ENCODE data around the gene PIGS. TPM values are rescaled to one million over a fixed set of nuclear protein-coding genes. Genes with fewer than 3 reads are reported as not detected.

PIGS gene
- total RNA-seq, 1 experiment from 2014 or later: 64.2 TPM

DNA sequence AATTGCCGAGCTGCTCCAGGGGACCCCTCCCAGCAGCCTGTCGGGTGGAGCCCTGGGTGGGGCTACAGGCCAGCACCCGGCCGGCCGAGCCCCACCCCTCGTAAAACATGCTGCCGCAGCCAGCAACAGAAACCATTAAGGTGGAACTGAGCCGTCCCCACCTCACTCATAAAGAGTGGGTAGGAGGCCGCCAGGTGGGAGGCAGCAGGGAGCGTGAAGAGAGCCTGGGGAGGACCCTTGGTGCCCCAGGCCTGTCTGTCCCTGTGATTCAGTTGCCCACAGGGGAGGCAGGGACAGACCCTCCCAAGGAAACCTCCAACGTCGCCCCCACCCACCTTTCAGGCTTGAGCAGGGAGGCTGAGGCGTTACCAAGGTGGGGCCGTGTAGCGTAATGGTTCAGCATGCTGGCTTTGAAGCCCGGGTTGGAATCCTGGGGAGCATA is 56.7 kb downstream of the PIGS start:
- Histone ChIP-seq H3K9me2 (ENCODE audit: insufficient read depth) (no peaks in the 10 kb centered on the region), H3K4me2 (no peak overlapping the region), H3K4me3 (no peak overlapping the region), H3K36me3 (ENCODE audit: low read depth) (no peaks in the 10 kb centered on the region), H3K4me1 (replicated peaks; ENCODE audit: insufficient read depth) (no peaks in the 10 kb centered on the region; the same call in 1 of the 2 replicates), H2AFZ (no peak overlapping the region), H4K20me1 (ENCODE audit: insufficient read depth) (no peaks in the 10 kb centered on the region), H3K79me2 (ENCODE audit: low read depth) (no peaks in the 10 kb centered on the region), H3K9me3 (ENCODE audit: insufficient read depth, low read depth) (no peaks in the 10 kb centered on the region), H3K27me3 (ENCODE audit: insufficient read depth, low read depth) (peaks cover 55% of the 10 kb centered on the region), H3F3A (ENCODE audit: insufficient read depth, low read depth) (no peaks in the 10 kb centered on the region), H3K27ac (no peak overlapping the region)
- TF ChIP-seq, protein P1, sequence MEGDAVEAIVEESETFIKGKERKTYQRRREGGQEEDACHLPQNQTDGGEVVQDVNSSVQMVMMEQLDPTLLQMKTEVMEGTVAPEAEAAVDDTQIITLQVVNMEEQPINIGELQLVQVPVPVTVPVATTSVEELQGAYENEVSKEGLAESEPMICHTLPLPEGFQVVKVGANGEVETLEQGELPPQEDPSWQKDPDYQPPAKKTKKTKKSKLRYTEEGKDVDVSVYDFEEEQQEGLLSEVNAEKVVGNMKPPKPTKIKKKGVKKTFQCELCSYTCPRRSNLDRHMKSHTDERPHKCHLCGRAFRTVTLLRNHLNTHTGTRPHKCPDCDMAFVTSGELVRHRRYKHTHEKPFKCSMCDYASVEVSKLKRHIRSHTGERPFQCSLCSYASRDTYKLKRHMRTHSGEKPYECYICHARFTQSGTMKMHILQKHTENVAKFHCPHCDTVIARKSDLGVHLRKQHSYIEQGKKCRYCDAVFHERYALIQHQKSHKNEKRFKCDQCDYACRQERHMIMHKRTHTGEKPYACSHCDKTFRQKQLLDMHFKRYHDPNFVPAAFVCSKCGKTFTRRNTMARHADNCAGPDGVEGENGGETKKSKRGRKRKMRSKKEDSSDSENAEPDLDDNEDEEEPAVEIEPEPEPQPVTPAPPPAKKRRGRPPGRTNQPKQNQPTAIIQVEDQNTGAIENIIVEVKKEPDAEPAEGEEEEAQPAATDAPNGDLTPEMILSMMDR (conservative IDR thresholded peaks at IDR 0.05): no peak
- no peak for TF ChIP-seq EZH2 (IDR thresholded peaks at IDR 0.05; ENCODE audit: low read depth)
- ChIA-PET CTCF (no interaction called here), POLR2A (ENCODE audit: unreplicated experiment) (no interaction called here)
- DNase-seq: no peak
- no TSS peak for BruUV-seq (replicated peaks)
- intact Hi-C loops (cut with micrococcal nuclease; ENCODE audit: unreplicated experiment): no loop called here

DNA sequence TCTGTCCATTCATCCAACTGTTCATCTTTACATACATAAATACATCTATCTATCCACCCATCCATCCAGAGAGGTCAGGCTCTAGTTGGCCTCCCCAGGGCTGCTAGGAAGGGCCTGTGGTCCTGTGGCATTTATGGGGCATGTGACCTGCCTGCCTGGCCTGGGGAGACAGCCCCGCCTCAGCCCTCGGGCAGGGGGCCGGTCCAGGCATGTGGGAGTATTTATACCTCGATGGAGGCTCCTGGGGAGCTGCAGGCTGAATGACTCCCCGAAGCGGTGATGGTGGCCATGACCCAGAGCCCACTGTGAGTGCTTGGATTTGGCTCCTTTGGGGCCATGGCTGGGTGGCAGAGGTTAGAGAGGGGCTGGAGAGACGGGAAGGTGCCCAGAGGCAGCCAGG is 57.8 kb downstream of the PIGS start:
- H3K27ac ChIP-seq: no peak overlapping the region
- H3F3A ChIP-seq (ENCODE audit: insufficient read depth, low read depth): no peaks in the 10 kb centered on the region
- no peaks in the 10 kb centered on the region for H3K79me2 ChIP-seq (ENCODE audit: low read depth)
- no peak overlapping the region for H3K4me2 ChIP-seq
- ChIA-PET POLR2A (ENCODE audit: unreplicated experiment) (no interaction called here), CTCF (no interaction called here)
- H3K9me2 ChIP-seq (ENCODE audit: insufficient read depth): no peaks in the 10 kb centered on the region
- H2AFZ ChIP-seq: no peak overlapping the region
- no peaks in the 10 kb centered on the region for H3K9me3 ChIP-seq (ENCODE audit: insufficient read depth, low read depth)
- H4K20me1 ChIP-seq (ENCODE audit: insufficient read depth): no peaks in the 10 kb centered on the region
- TF ChIP-seq, protein P1 (conservative IDR thresholded peaks at IDR 0.05): no peak
- TF ChIP-seq EZH2 (IDR thresholded peaks at IDR 0.05; ENCODE audit: low read depth): no peak
- H3K4me3 ChIP-seq: no peak overlapping the region
- no peaks in the 10 kb centered on the region for H3K36me3 ChIP-seq (ENCODE audit: low read depth)
- no peak for DNase-seq
- H3K27me3 ChIP-seq (ENCODE audit: insufficient read depth, low read depth): peaks cover 63% of the 10 kb centered on the region
- H3K4me1 ChIP-seq (replicated peaks; ENCODE audit: insufficient read depth): no peaks in the 10 kb centered on the region; the same call in 1 of the 2 replicates
- intact Hi-C loops (cut with micrococcal nuclease; ENCODE audit: unreplicated experiment): no loop called here
- no TSS peak for BruUV-seq (replicated peaks)

DNA sequence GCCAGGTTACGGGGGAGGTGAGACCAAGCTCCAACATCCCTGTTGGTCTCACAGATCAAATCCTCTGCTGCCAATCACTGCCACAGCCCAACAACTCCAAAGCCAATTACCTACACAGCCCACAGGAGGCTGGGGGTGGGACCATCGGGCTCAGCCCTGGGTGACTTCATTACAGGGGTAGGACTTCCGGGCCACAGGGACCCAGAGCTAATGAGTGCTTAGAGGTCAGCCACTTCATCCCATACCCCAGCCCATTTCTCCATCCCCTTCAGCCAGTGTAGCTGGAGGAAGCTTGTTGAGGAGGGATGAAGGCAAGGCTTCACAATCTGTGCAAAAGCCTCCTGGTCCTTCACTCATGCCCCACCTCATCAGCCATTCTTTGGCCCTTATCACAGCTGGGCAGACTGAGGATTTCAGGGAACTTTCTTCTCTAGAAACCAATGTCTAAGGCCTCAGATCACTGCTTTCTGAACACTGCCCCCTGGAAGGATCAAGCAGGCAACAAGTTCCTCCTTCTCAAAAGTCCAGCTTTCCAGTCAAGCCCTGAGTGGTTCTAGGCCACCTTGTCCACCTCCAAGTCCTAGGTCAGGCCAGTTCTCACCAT is 59.4 kb downstream of the PIGS start:
- H3K9me3 ChIP-seq (ENCODE audit: insufficient read depth, low read depth): no peaks in the 10 kb centered on the region
- no peak for TF ChIP-seq EZH2 (IDR thresholded peaks at IDR 0.05; ENCODE audit: low read depth)
- TF ChIP-seq, protein P1 (conservative IDR thresholded peaks at IDR 0.05): no peak
- H3K27me3 ChIP-seq (ENCODE audit: insufficient read depth, low read depth): peaks cover 78% of the 10 kb centered on the region
- DNase-seq: no peak
- BruUV-seq (replicated peaks): no TSS peak
- no peak overlapping the region for H2AFZ ChIP-seq
- H3K4me3 ChIP-seq: no peak overlapping the region
- POLR2A ChIA-PET (ENCODE audit: unreplicated experiment): interaction anchor here (0.7 kb wide), 1 partner anchor 117 kb away, joined by 4 read pairs; no protein-coding TSS in a partner anchor
- H3K36me3 ChIP-seq (ENCODE audit: low read depth): no peaks in the 10 kb centered on the region
- H4K20me1 ChIP-seq (ENCODE audit: insufficient read depth): no peaks in the 10 kb centered on the region
- no peaks in the 10 kb centered on the region; the same call in 1 of the 2 replicates for H3K4me1 ChIP-seq (replicated peaks; ENCODE audit: insufficient read depth)
- H3K4me2 ChIP-seq: no peak overlapping the region
- intact Hi-C loops (cut with micrococcal nuclease; ENCODE audit: unreplicated experiment): no loop called here
- H3K9me2 ChIP-seq (ENCODE audit: insufficient read depth): no peaks in the 10 kb centered on the region
- no peaks in the 10 kb centered on the region for H3K79me2 ChIP-seq (ENCODE audit: low read depth)
- no peaks in the 10 kb centered on the region for H3F3A ChIP-seq (ENCODE audit: insufficient read depth, low read depth)
- CTCF ChIA-PET: no interaction called here
- no peak overlapping the region for H3K27ac ChIP-seq

Data from PC-9 (cell line).